HepG2 (cell line): ENCODE data around the gene TRIM9. TPM values are rescaled to one million over a fixed set of nuclear protein-coding genes. Genes with fewer than 3 reads are reported as not detected.

Experiments
- AGO2 ChIP-seq: fragments of 200-400 bp; formaldehyde crosslinking; optimal IDR thresholded peaks from 2 replicates; pipeline ENCODE3; 2017; ENCODE audit warnings: mild to moderate bottlenecking, low read depth, low read length, moderate library complexity
- BRD4 ChIP-seq: sonication (generic); formaldehyde crosslinking; IDR thresholded peaks from 2 replicates; pipeline ENCODE4 v1.4.0; 2020; ENCODE audit warnings: missing genetic modification reagents
- ERF ChIP-seq: IDR thresholded peaks from 2 replicates; pipeline ENCODE4 v1.6.1; 2018; ENCODE audit warnings: missing biosample characterization, missing genetic modification reagents
- JUND ChIP-seq: sonication (generic); formaldehyde crosslinking; IDR thresholded peaks from 2 replicates; pipeline ENCODE4 v1.8.0; 2022; ENCODE audit warnings: mild to moderate bottlenecking, missing genetic modification reagents
- KLF12 ChIP-seq: sonication (generic); formaldehyde crosslinking; IDR thresholded peaks from 2 replicates; pipeline ENCODE4 v1.4.0; 2020; ENCODE audit warnings: missing genetic modification reagents, borderline replicate concordance
- MAF1 ChIP-seq: sonication (generic); formaldehyde crosslinking; IDR thresholded peaks from 2 replicates; pipeline ENCODE4 v1.5.0; 2020; ENCODE audit warnings: missing genetic modification reagents, borderline replicate concordance
- TOPORS ChIP-seq: sonication (generic); formaldehyde crosslinking; IDR thresholded peaks from 2 replicates; pipeline ENCODE4 v1.8.0; 2023; ENCODE audit warnings: mild to moderate bottlenecking, missing genetic modification reagents
- ZNF235 ChIP-seq: sonication (generic); formaldehyde crosslinking; IDR thresholded peaks from 2 replicates; pipeline ENCODE4 v1.8.1; 2023; ENCODE audit warnings: mild to moderate bottlenecking, missing genetic modification reagents, borderline replicate concordance
- ZNF317 ChIP-seq: sonication (generic); formaldehyde crosslinking; IDR thresholded peaks from 2 replicates; pipeline ENCODE4 v1.5.0; 2020; ENCODE audit warnings: mild to moderate bottlenecking, missing genetic modification reagents
- ZNF496 ChIP-seq: sonication (generic); formaldehyde crosslinking; IDR thresholded peaks from 2 replicates; pipeline ENCODE4 v1.8.1; 2023; ENCODE audit warnings: mild to moderate bottlenecking, moderate library complexity, missing genetic modification reagents; ENCODE audit not compliant: insufficient replicate concordance
- ZNF569 ChIP-seq: sonication (generic); formaldehyde crosslinking; IDR thresholded peaks from 2 replicates; pipeline ENCODE4 v1.5.0; 2020; ENCODE audit warnings: mild to moderate bottlenecking, missing genetic modification reagents, moderate library complexity, borderline replicate concordance
- ZNF776 ChIP-seq: sonication (generic); formaldehyde crosslinking; IDR thresholded peaks from 2 replicates; pipeline ENCODE4 v1.4.0; 2020; ENCODE audit warnings: mild to moderate bottlenecking, missing genetic modification reagents
- polyA plus RNA-seq, 8 experiments: library from polyadenylated mRNA; depleted of rRNA in 3 of 8; stranded (reverse) in 7 of 8; unstranded in 1 of 8; fragments of >200 nt; fragmentation: Illumina TruSeq in 4 of 8; extraction: Trizol in 4 of 8; gene quantifications; 2 replicates each; pipeline versions ENCODE4 v1.2.1 to v1.2.3, GENCODE V29; 2011 to 2016; ENCODE audit warnings: low read depth in 4 of 8, missing spikeins in 1 of 8, mixed read lengths in 1 of 8; ENCODE audit not compliant: insufficient read depth in 1 of 8
- total RNA-seq, 5 experiments: library from RNA; depleted of rRNA; stranded (reverse); fragments of >200 nt; fragmentation: Illumina TruSeq; extraction: Trizol; gene quantifications; 2 replicates each; pipeline ENCODE4 v1.2.3, GENCODE V29; 2016; ENCODE audit warnings: low read depth in 1 of 5
- TF ChIP-seq, protein P1 (sequence below): sonication (generic); formaldehyde crosslinking; IDR thresholded peaks from 2 replicates; pipeline ENCODE4 v1.9.0; 2022; ENCODE audit warnings: missing genetic modification reagents, mild to moderate bottlenecking, borderline replicate concordance
- TF ChIP-seq, protein P2 (sequence below): sonication (generic); formaldehyde crosslinking; IDR thresholded peaks from 2 replicates; pipeline ENCODE4 v1.4.0; 2020; ENCODE audit warnings: missing genetic modification reagents; ENCODE audit errors: not compliant biosample characterization
- TF ChIP-seq, protein P3 (sequence below): sonication (generic); formaldehyde crosslinking; conservative IDR thresholded peaks from 2 replicates; pipeline ENCODE4 v1.5.0; 2020; ENCODE audit warnings: missing genetic modification reagents
- TF ChIP-seq, protein P4 (sequence below): sonication (generic); formaldehyde crosslinking; IDR thresholded peaks from 2 replicates; pipeline ENCODE4 v1.5.0; 2020; ENCODE audit warnings: mild to moderate bottlenecking, missing genetic modification reagents
- TF ChIP-seq, protein P5 (sequence below): sonication (generic); formaldehyde crosslinking; IDR thresholded peaks from 2 replicates; pipeline ENCODE4 v1.5.1; 2020; ENCODE audit warnings: mild to moderate bottlenecking, missing genetic modification reagents, moderate library complexity

The TRIM9 gene
- total and polyA plus RNA-seq, 2 of the 13 experiments (the other 11 are each of a cell fraction or from before 2014, with no cell fraction given) = 0.04 to 0.07 TPM

DNA sequence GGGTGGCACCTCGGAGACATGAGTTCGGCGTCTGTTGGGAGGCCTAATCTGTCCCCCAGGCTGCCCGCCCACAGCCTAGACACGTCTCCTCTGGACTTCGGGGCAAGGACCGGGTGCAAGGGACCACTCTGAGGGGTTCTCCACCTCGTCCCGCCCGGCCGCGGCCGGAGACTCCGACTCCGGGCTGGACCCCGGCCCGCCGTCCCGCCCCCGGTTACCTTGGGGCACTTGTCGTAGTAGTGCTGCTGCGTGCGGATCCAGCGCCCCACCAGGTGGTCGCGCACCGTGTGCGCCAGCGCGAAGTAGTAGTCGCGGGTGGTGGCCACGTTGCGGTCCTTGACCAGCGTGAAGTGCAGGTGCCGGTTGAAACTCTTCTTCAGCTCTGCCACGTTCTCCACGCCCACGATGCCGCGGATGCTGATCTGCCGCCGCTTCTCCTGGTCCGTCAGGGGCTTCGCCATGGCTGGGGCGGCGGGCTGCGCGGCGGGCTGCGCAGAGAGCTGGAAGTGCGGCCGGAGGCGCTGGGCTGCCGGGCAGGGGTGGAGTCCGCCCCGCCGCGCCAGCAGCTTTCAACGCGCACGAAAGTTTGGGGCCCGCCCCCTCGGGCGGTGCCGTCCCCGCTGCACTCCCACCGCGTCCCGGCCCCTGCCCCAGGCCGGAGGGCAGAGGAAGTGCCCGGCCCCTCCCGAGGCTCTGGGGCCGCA is 150.8 kb downstream of the TRIM9 start, which contains the start of gene PYGL (continued):
- TF ChIP-seq, protein P1, sequence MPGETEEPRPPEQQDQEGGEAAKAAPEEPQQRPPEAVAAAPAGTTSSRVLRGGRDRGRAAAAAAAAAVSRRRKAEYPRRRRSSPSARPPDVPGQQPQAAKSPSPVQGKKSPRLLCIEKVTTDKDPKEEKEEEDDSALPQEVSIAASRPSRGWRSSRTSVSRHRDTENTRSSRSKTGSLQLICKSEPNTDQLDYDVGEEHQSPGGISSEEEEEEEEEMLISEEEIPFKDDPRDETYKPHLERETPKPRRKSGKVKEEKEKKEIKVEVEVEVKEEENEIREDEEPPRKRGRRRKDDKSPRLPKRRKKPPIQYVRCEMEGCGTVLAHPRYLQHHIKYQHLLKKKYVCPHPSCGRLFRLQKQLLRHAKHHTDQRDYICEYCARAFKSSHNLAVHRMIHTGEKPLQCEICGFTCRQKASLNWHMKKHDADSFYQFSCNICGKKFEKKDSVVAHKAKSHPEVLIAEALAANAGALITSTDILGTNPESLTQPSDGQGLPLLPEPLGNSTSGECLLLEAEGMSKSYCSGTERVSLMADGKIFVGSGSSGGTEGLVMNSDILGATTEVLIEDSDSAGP (CRISPR knock-in tag) = peak; percentile 69
- TF ChIP-seq ZNF235 (CRISPR knock-in tag) (peak; percentile 68; the same call in 1 of the 2 replicates), ZNF496 (CRISPR knock-in tag) (no peak), KLF12 (peak; percentile 56; the same call in 1 of the 2 replicates), MAF1 (CRISPR knock-in tag) (peak; percentile 16; the same call in 1 of the 2 replicates), AGO2 (peak; percentile 95), ZNF776 (peak; percentile 90; the same call in 1 of the 2 replicates), JUND (CRISPR knock-in tag) (peak; percentile 55; the same call in 1 of the 2 replicates), BRD4 (CRISPR knock-in tag) (0 out of 2 replicates have a peak, but pooled peaks have one; percentile 45), ZNF569 (CRISPR knock-in tag) (0 out of 2 replicates have a peak, but pooled peaks have one; percentile 27), TOPORS (CRISPR knock-in tag) (0 out of 2 replicates have a peak, but pooled peaks have one; percentile 20), ERF (CRISPR knock-in tag) (peak; percentile 36; the same call in 1 of the 2 replicates), ZNF317 (CRISPR knock-in tag) (peak; percentile 72)
- TF ChIP-seq, protein P2, sequence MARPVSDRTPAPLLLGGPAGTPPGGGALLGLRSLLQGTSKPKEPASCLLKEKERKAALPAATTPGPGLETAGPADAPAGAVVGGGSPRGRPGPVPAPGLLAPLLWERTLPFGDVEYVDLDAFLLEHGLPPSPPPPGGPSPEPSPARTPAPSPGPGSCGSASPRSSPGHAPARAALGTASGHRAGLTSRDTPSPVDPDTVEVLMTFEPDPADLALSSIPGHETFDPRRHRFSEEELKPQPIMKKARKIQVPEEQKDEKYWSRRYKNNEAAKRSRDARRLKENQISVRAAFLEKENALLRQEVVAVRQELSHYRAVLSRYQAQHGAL (CRISPR knock-in tag) = no peak
- TF ChIP-seq, protein P3, sequence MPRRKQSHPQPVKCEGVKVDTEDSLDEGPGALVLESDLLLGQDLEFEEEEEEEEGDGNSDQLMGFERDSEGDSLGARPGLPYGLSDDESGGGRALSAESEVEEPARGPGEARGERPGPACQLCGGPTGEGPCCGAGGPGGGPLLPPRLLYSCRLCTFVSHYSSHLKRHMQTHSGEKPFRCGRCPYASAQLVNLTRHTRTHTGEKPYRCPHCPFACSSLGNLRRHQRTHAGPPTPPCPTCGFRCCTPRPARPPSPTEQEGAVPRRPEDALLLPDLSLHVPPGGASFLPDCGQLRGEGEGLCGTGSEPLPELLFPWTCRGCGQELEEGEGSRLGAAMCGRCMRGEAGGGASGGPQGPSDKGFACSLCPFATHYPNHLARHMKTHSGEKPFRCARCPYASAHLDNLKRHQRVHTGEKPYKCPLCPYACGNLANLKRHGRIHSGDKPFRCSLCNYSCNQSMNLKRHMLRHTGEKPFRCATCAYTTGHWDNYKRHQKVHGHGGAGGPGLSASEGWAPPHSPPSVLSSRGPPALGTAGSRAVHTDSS (CRISPR knock-in tag) = 0 out of 2 replicates have a peak, but pooled peaks have one; percentile 59
- TF ChIP-seq, protein P4, sequence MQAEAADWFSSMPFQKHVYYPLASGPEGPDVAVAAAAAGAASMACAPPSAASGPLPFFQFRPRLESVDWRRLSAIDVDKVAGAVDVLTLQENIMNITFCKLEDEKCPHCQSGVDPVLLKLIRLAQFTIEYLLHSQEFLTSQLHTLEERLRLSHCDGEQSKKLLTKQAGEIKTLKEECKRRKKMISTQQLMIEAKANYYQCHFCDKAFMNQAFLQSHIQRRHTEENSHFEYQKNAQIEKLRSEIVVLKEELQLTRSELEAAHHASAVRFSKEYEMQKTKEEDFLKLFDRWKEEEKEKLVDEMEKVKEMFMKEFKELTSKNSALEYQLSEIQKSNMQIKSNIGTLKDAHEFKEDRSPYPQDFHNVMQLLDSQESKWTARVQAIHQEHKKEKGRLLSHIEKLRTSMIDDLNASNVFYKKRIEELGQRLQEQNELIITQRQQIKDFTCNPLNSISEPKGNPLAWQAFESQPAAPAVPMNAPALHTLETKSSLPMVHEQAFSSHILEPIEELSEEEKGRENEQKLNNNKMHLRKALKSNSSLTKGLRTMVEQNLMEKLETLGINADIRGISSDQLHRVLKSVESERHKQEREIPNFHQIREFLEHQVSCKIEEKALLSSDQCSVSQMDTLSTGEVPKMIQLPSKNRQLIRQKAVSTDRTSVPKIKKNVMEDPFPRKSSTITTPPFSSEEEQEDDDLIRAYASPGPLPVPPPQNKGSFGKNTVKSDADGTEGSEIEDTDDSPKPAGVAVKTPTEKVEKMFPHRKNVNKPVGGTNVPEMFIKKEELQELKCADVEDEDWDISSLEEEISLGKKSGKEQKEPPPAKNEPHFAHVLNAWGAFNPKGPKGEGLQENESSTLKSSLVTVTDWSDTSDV (CRISPR knock-in tag) = peak; percentile 50; the same call in 1 of the 2 replicates
- TF ChIP-seq, protein P5, sequence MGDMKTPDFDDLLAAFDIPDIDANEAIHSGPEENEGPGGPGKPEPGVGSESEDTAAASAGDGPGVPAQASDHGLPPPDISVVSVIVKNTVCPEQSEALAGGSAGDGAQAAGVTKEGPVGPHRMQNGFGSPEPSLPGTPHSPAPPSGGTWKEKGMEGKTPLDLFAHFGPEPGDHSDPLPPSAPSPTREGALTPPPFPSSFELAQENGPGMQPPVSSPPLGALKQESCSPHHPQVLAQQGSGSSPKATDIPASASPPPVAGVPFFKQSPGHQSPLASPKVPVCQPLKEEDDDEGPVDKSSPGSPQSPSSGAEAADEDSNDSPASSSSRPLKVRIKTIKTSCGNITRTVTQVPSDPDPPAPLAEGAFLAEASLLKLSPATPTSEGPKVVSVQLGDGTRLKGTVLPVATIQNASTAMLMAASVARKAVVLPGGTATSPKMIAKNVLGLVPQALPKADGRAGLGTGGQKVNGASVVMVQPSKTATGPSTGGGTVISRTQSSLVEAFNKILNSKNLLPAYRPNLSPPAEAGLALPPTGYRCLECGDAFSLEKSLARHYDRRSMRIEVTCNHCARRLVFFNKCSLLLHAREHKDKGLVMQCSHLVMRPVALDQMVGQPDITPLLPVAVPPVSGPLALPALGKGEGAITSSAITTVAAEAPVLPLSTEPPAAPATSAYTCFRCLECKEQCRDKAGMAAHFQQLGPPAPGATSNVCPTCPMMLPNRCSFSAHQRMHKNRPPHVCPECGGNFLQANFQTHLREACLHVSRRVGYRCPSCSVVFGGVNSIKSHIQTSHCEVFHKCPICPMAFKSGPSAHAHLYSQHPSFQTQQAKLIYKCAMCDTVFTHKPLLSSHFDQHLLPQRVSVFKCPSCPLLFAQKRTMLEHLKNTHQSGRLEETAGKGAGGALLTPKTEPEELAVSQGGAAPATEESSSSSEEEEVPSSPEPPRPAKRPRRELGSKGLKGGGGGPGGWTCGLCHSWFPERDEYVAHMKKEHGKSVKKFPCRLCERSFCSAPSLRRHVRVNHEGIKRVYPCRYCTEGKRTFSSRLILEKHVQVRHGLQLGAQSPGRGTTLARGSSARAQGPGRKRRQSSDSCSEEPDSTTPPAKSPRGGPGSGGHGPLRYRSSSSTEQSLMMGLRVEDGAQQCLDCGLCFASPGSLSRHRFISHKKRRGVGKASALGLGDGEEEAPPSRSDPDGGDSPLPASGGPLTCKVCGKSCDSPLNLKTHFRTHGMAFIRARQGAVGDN (CRISPR knock-in tag) = peak; percentile 89
